ENCODE measurements around the gene RAPH1. TPM values are rescaled to one million over a fixed set of nuclear protein-coding genes. Genes with fewer than 3 reads are reported as not detected.

Gene RAPH1
- total RNA-seq, 1 experiment from 2014 or later = 29.7 TPM

DNA sequence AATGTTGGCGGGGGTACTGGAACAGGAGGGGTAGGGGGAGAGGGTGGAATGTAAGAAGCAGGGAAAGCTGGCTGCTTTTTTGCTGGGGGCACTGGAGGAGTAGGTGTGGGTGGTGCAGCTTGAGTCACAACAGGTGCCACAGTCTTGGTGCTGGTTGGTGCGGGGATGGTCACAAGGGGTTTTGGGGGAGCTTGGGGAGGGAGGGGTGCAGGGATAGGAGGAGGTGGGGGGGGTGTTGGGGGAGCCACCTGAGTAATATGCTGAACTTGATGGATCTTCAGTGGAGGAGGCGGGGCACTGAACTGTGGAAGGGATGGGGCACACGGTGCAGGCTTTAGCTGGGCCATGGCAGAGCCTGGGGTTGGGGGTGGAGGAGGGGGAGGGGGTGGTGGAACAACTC is 94.4 kb downstream of the RAPH1 start:
- H3K4me1 ChIP-seq (ENCODE audit: insufficient read depth, low read length, poor library complexity, severe bottlenecking) = no peaks in the 10 kb centered on the region
- H3K36me3 ChIP-seq (ENCODE audit: insufficient read depth, low read length, poor library complexity, severe bottlenecking) = peaks cover 13% of the 10 kb centered on the region
- H3K27ac ChIP-seq (ENCODE audit: low read depth, low read length, poor library complexity, severe bottlenecking) = no peak overlapping the region
- BruUV-seq (replicated peaks) = no TSS peak
- DNase-seq (ENCODE audit: low spot score) = no peak
- ChIA-PET CTCF (no interaction called here), POLR2A (ENCODE audit: low non-redundant PET) (no interaction called here)
- TF ChIP-seq EZH2 (IDR thresholded peaks at IDR 0.05; ENCODE audit: borderline replicate concordance, low read depth, low read length, poor library complexity, severe bottlenecking) (no peak), CTCF (conservative IDR thresholded peaks at IDR 0.05; ENCODE audit: low read depth, low read length) (no peak)
- no peak overlapping the region for H3K4me3 ChIP-seq (ENCODE audit: low read depth, low read length, poor library complexity, severe bottlenecking)
- intact Hi-C loops (cut with micrococcal nuclease; ENCODE audit: unreplicated experiment) = no loop called here
- H3K27me3 ChIP-seq (replicated peaks; ENCODE audit: insufficient read depth, low read depth, low read length, poor library complexity) = no peaks in the 10 kb centered on the region
- H3K9me3 ChIP-seq (ENCODE audit: low read depth, low read length, poor library complexity, severe bottlenecking) = no peaks in the 10 kb centered on the region

DNA sequence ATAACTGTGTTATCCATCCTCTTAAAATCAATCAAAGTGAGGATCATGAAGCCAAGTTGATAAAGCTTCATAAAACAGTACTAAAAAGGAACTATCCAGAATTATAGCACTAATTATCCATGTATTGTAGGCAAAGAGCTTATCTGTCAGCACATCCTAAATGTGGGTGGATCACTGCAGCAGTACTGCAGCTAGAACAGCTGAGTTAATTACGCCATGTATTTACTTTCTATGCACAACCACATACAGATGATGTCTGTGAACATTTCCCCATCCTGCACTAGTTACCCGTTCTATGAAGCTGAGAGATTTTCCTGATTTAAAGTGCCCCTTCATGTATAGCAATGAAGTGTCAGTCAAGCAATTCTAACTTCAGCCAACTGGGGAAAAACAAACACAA is 96.6 kb downstream of the RAPH1 start:
- POLR2A ChIA-PET (ENCODE audit: low non-redundant PET) = no interaction called here
- Histone ChIP-seq H3K36me3 (ENCODE audit: insufficient read depth, low read length, poor library complexity, severe bottlenecking) (peaks cover 13% of the 10 kb centered on the region), H3K9me3 (ENCODE audit: low read depth, low read length, poor library complexity, severe bottlenecking) (no peaks in the 10 kb centered on the region), H3K27me3 (replicated peaks; ENCODE audit: insufficient read depth, low read depth, low read length, poor library complexity) (no peaks in the 10 kb centered on the region), H3K4me3 (ENCODE audit: low read depth, low read length, poor library complexity, severe bottlenecking) (no peak overlapping the region), H3K27ac (ENCODE audit: low read depth, low read length, poor library complexity, severe bottlenecking) (no peak overlapping the region), H3K4me1 (ENCODE audit: insufficient read depth, low read length, poor library complexity, severe bottlenecking) (no peaks in the 10 kb centered on the region)
- CTCF ChIA-PET = no interaction called here
- intact Hi-C loops (cut with micrococcal nuclease; ENCODE audit: unreplicated experiment) = no loop called here
- no peak for TF ChIP-seq CTCF (conservative IDR thresholded peaks at IDR 0.05; ENCODE audit: low read depth, low read length)
- TF ChIP-seq EZH2 (IDR thresholded peaks at IDR 0.05; ENCODE audit: borderline replicate concordance, low read depth, low read length, poor library complexity, severe bottlenecking) = no peak
- BruUV-seq (replicated peaks) = TSS peak; percentile 8
- DNase-seq (ENCODE audit: low spot score) = no peak

GRCh38 chr2:203437511-203437910 is 97.6 kb downstream of the RAPH1 start:
- no peak overlapping the region for H3K27ac ChIP-seq (ENCODE audit: low read depth, low read length, poor library complexity, severe bottlenecking)
- no peak for DNase-seq (ENCODE audit: low spot score)
- BruUV-seq (replicated peaks) = no TSS peak
- no peaks in the 10 kb centered on the region for H3K9me3 ChIP-seq (ENCODE audit: low read depth, low read length, poor library complexity, severe bottlenecking)
- no peaks in the 10 kb centered on the region for H3K27me3 ChIP-seq (replicated peaks; ENCODE audit: insufficient read depth, low read depth, low read length, poor library complexity)
- TF ChIP-seq EZH2 (IDR thresholded peaks at IDR 0.05; ENCODE audit: borderline replicate concordance, low read depth, low read length, poor library complexity, severe bottlenecking) = no peak
- TF ChIP-seq CTCF (conservative IDR thresholded peaks at IDR 0.05; ENCODE audit: low read depth, low read length) = no peak
- ChIA-PET CTCF (no interaction called here), POLR2A (ENCODE audit: low non-redundant PET) (no interaction called here)
- H3K36me3 ChIP-seq (ENCODE audit: insufficient read depth, low read length, poor library complexity, severe bottlenecking) = peaks cover 15% of the 10 kb centered on the region
- intact Hi-C loops (cut with micrococcal nuclease; ENCODE audit: unreplicated experiment) = no loop called here
- no peaks in the 10 kb centered on the region for H3K4me1 ChIP-seq (ENCODE audit: insufficient read depth, low read length, poor library complexity, severe bottlenecking)
- no peak overlapping the region for H3K4me3 ChIP-seq (ENCODE audit: low read depth, low read length, poor library complexity, severe bottlenecking)
